Measurements from ENCODE around the gene MGA.

DNA sequence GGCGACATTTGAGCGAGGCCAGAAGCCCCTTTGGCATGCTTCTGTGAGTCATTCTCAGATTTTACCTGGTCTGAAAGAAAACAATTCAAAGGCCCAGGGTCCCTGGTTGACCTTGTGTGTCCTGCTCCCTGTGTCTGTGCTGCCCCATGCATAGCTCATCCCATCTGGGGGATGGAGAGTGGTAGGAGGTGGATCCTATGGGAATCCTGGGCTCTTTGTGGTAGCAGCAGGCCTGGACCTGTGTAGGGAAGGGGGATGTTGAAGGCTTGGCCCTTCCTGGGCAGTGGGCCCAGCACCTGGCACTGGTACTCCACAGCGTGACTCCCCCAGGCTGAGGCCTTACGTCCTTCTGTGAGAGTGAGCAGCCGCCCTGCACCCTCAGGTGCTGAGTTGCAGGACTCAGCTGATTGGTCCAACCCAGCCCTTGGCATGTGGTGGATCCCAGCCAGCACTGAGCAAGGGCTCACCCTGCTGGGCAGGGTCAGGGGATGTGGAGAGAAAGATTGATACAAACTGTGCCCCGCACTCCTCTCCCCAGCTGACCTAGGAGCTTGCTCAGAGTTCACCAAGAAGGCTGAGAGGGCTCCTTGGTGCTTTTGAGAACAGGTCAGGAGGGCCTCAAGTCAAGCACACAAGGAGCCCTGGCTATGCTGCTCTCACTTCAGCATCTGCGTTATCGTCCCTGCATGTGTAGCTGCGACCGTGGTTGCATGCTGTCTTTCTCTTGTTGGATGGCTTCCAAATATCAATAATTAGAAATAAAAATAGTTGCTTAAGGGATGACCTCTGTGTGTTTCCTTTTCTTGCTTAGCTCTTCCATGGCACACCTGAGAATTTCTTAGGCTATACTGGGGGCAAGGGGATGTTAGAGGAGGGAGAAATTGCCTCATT, 146.3 kb downstream of the MGA start:
- TF ChIP-seq, protein P1, sequence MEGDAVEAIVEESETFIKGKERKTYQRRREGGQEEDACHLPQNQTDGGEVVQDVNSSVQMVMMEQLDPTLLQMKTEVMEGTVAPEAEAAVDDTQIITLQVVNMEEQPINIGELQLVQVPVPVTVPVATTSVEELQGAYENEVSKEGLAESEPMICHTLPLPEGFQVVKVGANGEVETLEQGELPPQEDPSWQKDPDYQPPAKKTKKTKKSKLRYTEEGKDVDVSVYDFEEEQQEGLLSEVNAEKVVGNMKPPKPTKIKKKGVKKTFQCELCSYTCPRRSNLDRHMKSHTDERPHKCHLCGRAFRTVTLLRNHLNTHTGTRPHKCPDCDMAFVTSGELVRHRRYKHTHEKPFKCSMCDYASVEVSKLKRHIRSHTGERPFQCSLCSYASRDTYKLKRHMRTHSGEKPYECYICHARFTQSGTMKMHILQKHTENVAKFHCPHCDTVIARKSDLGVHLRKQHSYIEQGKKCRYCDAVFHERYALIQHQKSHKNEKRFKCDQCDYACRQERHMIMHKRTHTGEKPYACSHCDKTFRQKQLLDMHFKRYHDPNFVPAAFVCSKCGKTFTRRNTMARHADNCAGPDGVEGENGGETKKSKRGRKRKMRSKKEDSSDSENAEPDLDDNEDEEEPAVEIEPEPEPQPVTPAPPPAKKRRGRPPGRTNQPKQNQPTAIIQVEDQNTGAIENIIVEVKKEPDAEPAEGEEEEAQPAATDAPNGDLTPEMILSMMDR (IDR thresholded peaks at IDR 0.05; ENCODE audit: extremely low read depth in 1 of 2, insufficient read depth in 1 of 2, low read depth in 1 of 2, low read length in 2 of 2) = no peak
- TF ChIP-seq POLR2A (IDR thresholded peaks at IDR 0.05; ENCODE audit: low read depth, low read length) (no peak), POLR2AphosphoS5 (IDR thresholded peaks at IDR 0.05; ENCODE audit: insufficient read depth, low read depth, low read length) (no peak), EZH2 (IDR thresholded peaks at IDR 0.05; ENCODE audit: borderline replicate concordance, low read depth, low read length, severe bottlenecking) (no peak), JUN (IDR thresholded peaks at IDR 0.05; ENCODE audit: borderline replicate concordance, insufficient read depth, insufficient read length, low read depth) (no peak)

Data from endothelial cell of umbilical vein (primary cell).